22Rv1 (cell line): ENCODE measurements around the gene NTPCR.

Experiments
- ZFX ChIP-seq: fragments of 450-650 bp; IDR thresholded peaks from 2 replicates; pipeline ENCODE4 v1.6.1; 2017; ENCODE audit warnings: antibody characterized with exemption, borderline replicate concordance
- TF ChIP-seq, protein P1 (sequence below): fragments of 450-650 bp; IDR thresholded peaks from 2 replicates; pipeline ENCODE4 v1.5.1; 2017; ENCODE audit warnings: mild to moderate bottlenecking

DNA sequence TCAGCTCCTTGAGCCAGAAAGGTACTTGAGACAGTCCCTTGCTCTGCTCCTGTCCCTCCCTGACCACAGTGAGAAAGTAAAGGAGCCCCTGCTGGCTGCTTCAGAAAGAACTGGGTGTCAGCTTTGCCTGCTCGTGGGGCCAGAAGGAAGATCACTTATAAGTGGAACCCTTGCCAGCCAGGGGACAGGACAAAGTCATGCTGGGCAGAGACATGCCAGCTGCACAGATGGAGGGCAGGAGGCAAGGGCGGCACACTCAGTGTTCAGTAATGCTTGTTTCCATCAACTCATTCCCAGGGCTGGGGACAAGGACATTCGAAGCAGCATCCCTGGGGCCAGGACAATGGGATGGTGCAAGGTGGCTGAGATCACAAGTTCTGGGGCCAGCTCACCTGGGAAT is 41.8 kb downstream of the NTPCR start:
- TF ChIP-seq, protein P1, sequence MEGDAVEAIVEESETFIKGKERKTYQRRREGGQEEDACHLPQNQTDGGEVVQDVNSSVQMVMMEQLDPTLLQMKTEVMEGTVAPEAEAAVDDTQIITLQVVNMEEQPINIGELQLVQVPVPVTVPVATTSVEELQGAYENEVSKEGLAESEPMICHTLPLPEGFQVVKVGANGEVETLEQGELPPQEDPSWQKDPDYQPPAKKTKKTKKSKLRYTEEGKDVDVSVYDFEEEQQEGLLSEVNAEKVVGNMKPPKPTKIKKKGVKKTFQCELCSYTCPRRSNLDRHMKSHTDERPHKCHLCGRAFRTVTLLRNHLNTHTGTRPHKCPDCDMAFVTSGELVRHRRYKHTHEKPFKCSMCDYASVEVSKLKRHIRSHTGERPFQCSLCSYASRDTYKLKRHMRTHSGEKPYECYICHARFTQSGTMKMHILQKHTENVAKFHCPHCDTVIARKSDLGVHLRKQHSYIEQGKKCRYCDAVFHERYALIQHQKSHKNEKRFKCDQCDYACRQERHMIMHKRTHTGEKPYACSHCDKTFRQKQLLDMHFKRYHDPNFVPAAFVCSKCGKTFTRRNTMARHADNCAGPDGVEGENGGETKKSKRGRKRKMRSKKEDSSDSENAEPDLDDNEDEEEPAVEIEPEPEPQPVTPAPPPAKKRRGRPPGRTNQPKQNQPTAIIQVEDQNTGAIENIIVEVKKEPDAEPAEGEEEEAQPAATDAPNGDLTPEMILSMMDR: no peak
- TF ChIP-seq ZFX: no peak
